Measurements from ENCODE around the gene PPP3CA.

The PPP3CA gene

GRCh38 chr4:101169044-101170014, 178.0 kb downstream of the PPP3CA start:
- DNase-seq = peak; percentile 76

DNA sequence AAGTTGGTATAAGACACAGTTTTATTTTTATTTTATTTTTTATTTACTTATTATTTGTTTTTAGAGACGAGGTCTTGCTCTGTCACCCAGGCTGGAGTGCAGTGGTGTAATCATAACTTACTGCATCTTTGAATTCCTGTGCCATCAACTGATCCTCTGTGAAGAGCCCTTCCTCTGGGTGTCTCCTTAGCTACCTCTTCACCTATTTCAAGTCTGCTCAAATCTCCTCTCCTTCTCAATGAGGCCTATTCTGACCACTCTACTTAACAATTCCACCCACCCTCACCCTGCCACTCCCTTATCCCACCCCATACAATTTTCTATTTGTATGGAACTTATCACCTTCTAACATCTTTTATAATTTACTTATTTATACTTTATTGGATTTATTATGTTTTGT, 183.4 kb downstream of the PPP3CA start:
- no peak for DNase-seq

GRCh38 chr4:101162990-101163380, 184.3 kb downstream of the PPP3CA start:
- DNase-seq = no peak

DNA sequence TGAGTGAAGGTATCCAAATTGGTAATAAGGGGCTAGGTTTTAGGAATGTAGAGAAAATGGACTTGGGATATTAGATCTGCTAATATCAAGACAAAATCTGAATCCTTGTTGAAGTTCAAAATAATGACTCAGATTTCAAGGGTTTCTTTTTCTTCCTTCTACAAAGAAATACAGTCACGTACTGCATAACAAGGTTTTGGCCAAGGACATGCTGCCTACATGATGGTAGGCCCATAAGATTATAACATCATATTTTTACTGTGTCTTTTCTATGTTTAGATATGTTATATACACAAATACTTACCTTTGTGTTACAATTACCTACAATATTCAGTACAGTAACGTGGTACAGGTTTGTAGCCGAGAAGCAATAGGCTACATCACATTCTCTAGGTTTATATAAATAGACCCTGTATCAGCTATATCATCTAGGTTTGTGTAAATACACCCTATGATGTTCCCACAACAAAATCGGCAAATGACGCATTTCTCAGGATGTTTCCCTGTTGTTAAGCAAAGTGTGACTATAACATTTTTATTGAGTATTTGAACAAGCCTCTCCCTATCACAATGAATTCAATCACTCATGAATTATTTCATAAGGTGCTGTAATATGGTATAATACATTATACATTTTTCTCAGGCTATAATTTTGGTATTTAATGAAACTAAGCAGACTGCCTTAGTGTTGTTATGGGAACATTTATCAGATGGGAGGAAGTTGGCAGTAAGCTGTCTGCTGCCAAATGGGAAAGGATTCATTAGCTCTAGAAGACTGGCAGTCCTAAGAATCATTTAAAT, 186.3 kb downstream of the PPP3CA start:
- no peak for DNase-seq

DNA sequence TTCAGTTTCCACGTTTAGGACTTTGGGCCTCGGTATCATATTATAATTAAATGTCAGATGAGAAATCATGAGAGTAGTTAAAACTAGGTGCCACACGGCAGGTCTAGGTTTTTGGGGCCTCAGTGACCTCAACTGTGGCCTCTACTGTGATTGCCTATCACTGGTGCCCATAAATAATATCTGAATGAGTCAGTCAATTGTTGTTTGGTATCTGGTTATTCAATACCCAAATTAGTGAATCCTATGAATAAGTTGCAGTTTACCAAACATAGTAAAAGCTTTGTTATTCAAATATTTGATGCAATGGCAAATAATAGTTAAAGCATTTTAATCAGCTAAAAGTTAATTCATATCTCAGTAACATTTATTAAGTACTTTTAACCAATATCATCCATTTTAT, 188.8 kb downstream of the PPP3CA start:
- no peak for DNase-seq

DNA sequence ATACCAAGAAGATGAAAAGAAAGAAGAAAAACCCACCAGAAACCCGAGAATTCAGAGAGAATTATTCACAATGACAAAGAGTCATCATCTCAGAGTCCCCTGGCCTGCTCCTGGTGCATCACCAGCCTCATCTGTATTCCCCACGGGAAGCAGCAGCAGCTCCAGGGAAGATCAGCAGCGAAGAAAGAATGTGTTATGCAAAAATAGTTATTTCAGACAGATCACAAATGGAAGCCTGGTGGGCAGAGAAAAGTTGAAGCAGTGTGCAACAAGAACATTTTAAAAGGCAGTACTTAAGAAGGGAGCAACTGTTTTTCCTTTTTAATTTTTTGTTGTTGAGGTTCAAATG, 189.2 kb downstream of the PPP3CA start:
- DNase-seq = no peak

DNA sequence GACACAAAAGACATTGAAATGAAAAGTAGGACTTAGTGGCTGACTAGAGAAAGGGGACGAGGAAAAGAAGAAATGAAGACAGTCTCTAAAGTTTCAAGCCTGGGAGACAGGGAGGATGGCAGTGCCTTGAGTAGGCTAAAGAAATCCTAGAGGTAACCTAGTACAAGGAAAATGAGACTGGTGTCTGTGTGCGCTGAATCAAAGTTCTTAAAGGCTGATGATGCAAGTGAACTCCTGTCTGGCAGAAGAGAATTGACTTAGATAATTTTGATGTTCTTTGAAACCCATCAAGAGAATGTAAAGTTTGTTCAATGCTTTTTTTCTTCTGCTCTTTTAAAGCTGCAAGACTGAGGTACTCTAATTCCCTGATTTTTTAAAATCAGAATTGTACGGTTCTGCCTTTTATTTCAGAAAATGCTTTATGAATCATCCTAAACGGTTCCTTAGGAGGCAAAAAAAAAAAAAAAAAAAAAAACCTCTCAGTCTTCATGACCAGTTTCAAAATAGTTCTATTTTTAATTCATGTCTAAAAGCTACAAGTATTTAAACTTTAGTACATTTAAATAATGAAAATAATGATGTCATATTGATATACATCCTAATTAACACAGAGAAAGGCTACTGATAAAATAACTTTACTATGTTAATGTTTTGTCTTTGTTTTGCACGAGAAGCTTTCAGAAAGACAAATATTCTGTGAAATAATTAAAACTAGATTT, 189.8 kb downstream of the PPP3CA start:
- DNase-seq = no peak

GRCh38 chr4:101156619-101157310, 190.6 kb downstream of the PPP3CA start:
- DNase-seq = peak; percentile 50

DNA sequence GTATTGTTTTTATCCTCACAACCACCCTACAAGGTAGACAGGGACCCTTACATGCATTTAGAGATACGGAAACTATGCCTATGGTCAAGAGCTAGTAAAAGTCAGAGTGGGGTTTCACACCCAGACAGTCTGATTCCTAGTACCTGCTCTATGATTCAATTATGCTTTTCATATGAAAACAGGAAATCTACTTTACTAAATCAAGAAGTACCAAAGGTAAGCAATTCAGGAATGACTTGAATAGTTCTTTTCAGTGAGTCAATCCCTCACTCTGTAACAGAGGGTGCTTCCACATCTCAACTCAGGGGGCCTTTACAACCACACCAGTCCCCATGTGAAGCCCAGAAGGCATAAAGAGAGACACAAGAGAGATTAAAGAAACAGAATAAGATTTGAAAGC, 191.4 kb downstream of the PPP3CA start:
- DNase-seq = peak; percentile 74

DNA sequence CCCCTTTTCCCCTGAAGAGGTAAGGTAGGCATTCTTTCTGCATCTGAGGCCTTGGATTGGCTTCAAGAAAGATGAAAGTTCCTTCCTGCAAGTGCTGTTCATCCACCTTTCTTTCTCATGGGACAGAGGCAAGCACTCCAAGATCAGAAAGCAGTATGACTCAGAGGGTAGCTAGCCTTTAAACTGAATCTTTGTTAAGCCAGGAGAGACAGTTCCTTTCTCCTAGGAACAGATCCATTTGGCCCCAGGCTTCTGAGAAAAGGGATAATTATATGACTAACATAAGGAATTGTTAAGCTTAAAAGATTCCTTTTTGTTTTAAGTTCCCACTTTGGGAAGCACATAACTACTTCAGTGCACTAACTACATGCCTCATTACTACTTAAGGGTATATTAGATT, 192.0 kb downstream of the PPP3CA start:
- no peak for DNase-seq

DNA sequence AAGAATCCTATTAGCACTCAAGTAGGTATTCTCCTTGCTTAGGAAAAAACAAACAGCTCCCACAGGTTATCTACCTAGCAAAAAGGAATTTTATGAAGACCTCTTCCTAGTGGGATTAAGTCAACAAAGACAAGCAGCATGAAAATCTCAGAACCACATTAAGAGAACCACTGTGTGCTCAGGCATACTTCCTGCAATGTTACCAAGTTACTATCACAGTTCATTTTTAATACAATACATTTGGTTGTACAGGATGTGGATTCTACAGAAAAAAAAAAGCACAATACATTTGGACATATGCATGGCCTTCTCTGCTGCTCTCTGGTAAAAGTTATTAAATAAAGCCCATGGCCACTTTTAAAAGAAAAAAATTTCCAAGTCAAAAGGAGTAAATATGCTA, 193.7 kb downstream of the PPP3CA start:
- DNase-seq = no peak

GRCh38 chr4:101152521-101152920, 194.8 kb downstream of the PPP3CA start:
- DNase-seq = no peak

DNA sequence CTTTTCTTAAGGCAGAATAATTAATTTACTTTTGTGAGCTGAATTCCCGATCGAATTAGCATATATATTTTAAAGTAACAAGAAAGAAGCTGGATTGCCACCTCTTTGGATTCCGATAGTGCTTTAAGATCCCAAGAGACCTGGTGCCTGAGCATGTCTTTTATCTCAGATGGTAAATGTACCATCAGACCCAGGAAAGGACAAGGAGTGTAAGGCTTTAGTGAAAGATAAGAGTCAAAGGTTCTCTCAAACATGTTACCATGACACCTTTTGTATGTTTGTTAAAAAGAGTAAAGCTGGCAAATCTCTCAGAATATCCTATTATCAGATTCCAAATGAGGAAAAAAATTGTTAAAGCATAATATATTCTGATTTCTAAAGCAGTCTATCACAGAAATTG, 198.8 kb downstream of the PPP3CA start:
- DNase-seq = no peak

DNA sequence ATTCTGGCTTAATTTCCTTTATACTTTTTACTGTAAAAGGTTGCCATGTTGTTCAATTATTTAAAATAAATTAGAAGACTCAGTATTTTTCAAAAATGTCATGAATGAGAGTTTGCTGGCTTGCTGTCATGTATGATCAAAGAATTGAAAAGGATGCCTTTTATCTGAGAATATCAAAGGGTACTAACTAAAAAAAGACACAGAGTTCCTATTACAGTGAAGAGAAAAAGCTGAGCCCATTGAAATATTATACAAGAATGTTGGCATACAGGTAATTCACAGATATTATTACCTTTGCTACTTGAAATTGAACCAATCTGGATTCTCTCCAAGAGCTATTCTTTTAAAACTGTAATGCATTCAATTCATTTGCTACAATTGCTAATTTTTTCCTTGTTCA, 200.0 kb downstream of the PPP3CA start:
- no peak for DNase-seq

- no peak for DNase-seq
Observed at GRCh38 chr4:101145021-101145420, 202.3 kb downstream of the PPP3CA start.

- DNase-seq = no peak
Observed at GRCh38 chr4:101142259-101142658, 205.1 kb downstream of the PPP3CA start.

DNA sequence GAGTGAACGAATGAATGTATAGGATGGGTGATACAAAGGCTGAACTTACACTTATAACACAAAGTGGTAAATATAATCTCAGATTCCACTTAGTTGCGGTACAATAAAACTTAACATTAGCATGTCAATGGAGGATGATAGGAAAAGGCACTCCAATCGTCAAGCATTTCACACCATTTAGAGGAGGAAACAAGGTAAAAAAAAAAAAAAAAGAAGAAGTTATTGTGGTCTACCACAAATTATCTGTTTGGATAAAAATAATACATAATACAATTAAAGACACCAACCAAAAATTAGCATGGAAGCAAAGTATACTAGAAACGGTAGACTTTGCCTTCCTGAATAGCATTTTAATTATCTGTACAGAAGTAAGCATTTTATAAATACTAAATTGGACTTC, 205.5 kb downstream of the PPP3CA start:
- DNase-seq = no peak

DNA sequence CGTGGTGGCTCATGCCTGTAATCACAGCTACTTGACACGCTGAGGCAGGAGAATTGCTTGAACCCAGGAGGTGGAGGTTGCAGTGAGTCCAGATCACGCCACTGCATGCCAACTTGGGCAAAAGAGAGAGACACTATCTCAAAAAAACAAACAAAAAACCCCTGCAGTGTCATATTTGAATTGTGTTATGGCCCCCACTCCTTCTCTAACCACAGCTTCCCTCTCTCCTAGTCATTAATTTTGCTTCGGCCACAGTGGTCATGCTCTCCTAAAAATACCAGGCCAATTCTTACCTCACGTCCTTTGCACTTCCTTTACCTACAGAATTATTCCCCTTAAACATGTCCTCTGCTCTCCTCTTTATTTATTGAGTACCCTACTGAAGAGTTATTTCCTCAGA, 206.1 kb downstream of the PPP3CA start:
- no peak for DNase-seq

- no peak for DNase-seq
Observed at GRCh38 chr4:101140228-101140627, 207.1 kb downstream of the PPP3CA start.

DNA sequence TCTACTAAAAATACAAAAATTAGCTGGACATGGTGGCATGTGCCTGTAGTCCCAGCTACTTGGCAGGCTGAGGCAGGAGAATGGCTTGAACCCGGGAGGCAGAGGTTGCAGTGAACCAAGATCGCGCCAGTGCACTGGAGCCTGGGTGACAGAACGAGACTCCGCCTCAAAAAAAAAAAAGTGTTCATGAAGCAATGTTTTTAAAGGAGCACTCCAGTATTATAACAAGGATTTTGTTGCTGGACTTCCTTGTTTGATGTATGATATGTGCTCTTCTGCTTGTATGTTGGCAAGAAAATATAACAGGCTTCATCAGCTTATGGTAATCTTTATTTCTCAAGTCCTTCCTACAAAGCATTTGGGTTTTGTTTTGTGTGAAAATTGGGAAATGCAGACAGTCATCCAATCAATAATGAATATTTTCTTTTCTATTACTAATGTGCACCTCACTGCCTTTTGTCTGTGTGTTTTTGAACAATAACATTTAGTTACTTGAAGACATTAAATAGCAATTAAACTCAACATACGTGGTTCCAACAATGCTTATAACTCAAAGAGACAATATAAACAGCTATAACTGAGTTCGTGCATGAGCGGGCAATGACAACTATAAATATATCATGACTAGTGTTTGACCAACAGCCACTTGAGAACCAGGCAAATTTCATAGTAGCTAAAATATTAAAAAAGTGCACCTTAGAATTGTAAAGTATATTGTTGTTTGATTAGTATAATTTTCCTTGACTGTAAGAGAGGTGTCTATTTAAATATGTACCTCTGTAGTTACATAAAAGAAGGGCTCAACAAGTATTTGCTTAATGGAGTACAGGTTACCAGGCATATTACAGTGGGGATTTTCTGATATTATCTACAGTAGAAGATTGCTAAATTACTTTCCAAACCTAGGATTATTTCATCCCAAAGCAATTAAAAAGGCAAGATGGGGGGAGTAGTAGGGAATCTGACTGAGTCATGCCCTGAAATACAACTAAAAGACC, 210.7 kb downstream of the PPP3CA start:
- DNase-seq = no peak

DNA sequence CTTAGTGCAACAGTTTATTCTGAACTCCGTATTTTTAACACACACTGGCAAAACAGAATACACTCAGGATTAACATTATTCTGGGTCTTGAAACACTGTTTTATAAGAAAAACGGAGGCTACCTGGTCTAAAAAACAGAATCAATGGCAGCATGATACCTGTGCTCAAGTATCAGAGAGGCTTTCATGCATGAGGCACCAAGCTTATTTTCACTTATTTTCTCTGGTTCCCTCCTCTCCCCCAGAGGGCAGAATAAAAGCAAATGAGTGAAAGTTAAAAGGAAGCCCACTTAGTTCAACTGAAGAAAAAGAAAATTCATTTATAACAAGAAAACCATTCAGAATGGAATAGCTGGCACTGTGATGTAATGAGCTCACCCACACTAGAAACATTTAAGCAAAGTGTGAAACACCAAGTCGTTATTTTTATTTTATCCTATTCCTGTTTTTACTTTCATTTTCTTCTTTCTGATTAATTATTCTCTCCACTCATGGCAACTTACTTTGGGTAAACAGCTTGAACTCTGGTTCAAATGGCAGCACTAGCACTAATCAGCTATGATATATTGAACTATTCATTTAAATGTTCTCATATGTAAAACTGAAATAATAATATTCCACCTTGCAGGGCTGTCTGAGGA, 211.8 kb downstream of the PPP3CA start:
- DNase-seq = no peak
